CD4-positive, alpha-beta T cell treated with Interleukin-1 beta for 1 hour (primary cell): ENCODE data around the gene CD164L2.
A peak's percentile ranks its signal among the peaks of the same experiment; 100 is the strongest.
"Not testable (repeated sequence)": the region's sequence is repeated elsewhere in the genome, so short reads cannot be mapped to it uniquely, and the experiment has no call there.

ENCODE experiments used
- DNase-seq, 2 donors: peaks; one replicate each; pipeline ENCODE4 v3.0.0-alpha.2; 2020 to 2022

The CD164L2 gene

DNA sequence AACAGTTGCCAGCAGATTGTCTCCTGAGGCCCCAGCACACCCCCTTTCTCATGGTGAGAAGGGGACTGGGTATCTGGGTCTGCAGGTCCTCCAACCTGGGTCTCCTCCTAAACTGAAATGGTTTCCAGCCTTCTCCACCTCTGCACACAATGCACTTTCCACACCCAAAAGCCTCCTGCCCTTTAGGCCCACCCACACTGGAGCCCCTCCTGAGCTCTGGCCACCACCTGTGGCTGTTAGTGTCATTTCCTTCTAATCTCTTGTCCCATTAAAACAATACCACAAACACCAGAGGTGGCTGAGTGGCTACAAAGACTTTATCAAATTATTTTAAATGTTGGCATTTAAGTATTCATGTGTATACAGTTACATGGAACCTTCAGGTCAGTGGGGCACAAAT lies 20.8 kb upstream of the CD164L2 start:
- no peak for DNase-seq

DNA sequence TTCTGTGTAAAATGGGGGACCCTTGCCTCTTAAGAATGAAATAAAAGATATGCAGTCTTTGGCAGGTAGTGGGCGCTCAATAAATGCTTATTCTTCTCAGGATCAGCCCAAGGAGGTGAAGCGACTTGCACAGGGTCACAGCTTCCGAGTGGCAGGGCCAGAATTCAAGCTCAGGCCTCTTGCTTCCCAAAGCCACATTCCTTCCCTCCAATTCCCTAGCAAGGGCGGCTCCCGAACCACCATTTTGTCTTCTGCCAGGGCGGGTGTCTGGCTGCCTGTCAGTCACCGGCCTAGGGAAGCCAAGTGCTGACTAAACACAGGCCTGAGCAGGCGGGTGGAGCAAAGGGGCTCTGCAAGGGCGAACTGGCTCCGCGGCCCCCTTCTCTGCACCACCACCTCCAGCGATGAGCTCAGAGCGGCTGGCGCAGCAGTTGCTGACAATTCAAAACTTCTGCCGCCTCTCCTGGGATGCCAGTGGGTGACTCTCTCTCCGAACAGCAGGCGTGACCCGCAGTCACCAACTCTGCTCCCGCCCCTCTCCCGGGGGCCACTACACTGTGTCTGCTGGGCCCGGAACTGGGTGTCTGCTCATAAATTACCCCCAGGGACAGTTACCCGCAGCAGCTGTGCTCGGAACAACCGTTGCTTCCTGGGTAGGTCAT lies 20.1 kb upstream of the CD164L2 start:
- peak; percentile 32 to 52 for DNase-seq

DNA sequence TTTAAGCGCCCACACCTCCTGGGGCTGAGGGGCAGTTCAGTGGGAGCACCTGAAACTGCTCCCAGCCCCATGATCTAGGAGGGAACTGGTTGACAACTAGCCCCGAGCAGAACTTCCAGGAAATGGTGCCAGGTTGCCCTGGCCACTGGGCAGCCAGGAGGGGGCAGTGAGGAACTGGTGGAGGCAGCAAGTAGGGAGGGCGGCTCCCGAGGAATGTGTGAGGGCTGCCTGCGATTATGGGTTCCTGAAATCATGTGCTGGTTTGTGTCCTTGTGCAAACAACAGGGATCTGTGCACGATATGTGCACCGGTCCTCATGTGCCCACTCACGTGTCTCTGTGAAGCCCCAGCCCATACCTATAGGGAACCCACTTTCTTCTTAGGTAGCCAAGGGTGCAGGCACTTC lies 19.2 kb upstream of the CD164L2 start:
- DNase-seq, result peak; percentile 14 to 43

DNA sequence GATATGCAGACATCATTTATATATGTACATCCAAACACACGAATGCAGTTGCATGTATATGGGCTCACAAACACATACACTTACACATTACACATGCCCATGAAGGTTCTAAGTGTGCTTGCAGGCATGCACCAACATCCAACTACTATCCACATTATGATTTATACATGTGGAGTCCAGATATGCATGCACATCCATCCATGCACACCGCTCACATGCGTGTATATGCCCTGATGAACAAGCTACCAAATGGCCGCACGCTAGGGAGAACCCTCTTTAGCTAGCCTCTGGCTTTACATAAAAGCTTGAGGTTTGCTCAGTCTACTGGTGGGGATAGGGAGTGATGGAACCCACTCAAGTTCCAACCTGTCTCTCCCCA lies 17.8 kb upstream of the CD164L2 start:
- DNase-seq, result no peak

DNA sequence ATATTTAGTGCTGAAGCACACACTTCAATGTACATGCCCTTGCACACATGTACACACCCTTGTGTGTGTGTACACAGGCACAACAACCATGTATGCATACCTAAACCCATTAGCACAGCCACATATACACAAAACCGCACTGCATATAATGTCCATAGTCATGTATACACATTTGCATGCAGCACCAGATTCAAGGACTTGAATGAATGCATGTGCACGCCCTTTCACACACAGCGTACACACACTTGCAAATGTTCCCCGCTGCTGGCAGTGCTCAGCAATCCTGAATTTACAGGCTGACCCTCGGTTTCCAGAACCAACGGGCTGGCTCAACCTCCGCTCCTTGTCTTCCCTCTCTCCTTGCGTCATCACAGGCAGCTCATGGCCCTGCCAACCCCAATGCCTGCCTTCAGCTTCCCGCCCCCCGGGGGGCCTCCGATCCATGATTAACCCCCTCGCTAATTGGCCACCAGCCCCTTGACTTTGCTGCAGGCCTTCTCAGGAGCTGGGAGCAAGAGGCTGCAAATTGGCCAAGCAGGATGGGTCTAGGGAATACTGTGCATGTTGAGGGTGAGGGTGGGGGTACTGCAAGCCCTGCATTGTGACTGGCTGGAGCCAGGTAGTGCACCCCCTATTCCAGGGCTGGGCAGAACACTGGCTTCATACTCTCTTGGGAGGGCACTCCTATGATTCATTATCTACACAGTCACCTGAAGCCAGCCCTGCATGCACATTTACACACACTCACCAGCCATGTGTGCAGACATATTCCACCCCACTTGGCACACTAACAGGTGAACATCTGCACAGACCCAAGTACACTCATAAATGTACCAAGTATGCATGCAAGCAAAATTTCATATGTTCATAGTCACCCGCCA lies 17.2 kb upstream of the CD164L2 start:
- DNase-seq, result no peak

DNA sequence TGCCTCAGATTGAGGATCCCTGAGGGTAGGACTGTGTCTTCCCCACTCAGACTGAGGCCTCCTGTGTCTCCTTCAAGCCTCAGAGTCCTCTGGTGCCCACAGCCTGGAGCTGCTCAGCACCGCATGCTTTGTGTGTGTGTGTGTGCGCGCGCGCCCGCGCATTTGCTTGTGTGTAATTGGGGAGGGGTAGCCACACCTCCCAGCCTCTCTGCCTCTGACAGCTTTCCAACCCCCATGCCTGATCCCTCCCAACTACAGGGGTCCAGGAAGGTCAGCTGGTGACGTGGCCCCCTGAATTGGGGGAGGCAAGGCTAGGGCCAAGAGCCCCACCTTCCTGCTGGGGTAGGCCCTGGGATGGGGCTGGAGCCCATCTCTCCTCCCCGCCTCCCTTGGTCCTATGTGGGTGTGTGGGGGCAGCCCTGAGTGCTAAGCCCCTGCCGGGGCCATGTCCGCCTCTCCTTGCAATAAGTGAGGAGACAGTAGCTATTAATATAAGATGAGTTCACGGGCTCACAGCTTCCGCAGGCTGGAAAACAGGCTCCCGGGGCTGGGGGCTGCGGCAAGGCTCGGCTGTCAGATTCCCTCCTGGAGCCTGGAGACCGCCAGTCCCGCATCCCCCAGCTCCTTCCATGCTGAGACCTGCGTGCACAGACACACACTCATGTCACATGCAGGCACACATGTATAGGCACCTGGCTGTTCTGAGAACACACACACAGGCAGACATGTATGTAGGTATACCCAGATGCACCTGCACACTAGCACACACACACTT lies 16.3 kb upstream of the CD164L2 start:
- DNase-seq, result no peak

DNA sequence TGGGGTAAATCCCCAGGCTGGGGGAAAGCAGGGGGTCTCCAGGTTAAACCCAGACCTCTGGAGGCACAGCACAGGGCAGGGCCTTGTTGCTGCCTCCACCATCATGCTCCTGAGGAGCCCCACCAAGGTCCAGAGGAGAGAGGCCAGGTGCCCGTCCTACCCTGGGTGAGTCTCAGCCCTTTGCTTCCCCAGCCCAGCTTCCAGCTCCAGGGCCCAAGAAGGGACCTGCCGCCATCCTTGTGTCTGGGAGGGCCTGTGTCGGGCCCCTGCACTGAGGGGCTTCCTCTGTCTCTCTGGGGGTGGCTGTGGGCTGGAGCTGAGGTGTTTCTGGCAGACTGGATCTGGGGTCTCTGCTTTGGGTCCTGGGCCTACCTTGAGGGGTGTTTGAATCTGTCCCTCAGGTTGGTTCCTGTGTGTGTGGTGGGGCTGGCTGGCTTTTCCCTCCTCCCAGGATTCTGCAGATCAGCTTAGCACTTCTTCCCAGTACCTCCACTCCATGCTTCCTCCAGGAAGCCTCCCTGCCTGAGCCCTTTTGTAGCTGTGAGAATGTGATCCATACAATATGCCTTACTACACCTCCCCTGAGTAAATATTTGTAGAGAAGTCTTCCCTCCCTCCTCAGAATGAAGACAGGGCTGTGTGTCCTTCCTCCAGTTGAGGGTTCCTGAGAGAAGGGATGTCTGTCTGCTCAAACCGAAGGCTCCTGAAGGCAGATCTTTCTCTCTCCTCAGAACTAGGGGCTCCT lies 15.4 kb upstream of the CD164L2 start:
- no peak for DNase-seq

DNA sequence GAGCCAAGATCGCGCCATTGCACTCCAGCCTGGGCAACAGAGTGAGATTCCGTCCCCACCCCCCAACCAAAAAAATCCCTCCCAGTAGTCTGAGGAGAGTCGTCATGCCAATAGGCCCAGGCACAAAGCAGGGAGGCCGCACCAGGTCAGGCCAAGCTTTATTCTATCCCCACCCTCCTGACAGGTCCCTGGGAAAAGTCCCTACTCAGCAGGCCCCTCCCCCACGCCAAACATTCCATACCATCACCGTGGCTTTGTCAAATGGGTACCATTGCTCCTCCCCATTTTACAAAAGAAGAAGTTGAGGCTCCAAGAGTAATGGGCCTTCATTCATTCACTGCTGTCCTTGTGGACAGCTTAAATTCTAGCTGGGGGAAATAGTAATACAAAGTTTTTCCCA lies 14.6 kb upstream of the CD164L2 start:
- DNase-seq, result no peak

DNA sequence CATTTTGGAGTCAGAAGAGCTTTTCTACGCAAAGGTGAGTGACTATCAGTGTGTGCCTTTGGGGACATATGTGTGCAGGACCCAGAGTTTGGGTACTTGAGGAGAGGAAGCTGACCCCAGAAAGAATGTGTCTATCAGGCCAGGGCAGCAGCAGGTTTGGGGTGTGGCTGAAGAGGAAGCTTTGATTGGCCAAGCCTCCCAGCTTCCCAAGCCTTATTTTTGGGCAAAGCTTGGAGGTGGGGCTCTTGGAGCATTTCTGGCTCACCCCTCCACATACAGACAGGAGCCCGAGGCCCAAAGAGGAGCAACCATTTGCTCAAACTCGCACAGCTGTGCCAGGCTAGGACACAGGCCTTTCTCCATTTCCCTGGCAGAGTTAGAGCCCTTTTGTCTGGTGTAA lies 14.0 kb upstream of the CD164L2 start:
- no peak for DNase-seq

DNA sequence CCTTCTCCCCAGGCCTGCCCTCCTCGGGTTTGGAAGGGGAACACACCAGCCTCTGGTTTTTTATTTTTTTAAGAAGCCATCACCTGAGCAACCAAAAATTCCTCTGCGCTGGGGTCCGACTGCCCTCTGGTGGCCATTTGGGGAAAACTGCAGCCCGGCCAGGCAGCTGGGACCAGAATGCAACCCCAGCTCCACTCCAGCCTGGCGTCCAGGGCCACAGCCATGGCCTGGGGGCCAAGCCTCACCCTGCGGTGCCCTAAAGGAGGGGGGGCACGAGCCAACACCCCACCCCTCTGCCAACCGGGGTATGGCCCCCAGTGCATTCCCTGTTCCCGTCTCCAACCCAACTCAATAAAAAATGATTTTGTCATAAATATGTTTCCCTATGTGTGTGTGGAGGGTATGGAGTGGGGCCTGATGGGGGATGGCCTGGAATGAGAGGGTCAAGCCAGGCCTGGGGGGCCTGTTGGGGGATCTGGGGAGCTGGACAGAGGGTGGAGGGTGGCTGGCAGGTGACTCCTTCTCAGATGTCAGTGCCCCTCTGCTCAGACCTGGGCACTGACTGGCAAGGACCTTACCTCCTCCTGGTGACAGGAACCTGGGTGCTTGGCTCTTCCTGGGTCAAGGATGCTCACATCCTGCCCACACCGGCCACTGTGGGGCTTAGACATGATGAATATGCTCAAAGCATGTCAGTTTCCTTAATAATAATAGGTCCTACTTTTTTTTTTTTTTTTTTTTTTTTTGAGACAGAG lies 12.5 kb upstream of the CD164L2 start:
- DNase-seq, result peak; percentile 83 to 87

DNA sequence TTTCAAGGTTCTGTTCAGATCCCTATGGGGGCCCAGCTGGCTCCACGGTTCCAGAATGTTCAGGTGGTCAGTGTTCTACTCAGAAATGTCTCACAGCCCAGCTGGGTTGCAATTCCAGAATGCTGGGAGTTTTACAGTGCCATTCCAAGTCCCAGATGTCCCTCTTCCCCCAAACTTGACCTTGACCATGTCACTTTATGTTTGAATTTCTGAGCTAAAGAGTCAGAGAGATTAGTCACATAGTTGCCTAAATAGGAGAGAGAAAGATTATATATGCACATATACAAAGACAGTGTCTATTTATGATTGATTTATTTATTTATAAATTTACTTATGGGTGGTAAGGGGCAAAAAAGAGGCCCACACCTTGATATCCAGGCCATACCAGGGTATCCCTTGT lies 11.8 kb upstream of the CD164L2 start:
- no peak for DNase-seq

DNA sequence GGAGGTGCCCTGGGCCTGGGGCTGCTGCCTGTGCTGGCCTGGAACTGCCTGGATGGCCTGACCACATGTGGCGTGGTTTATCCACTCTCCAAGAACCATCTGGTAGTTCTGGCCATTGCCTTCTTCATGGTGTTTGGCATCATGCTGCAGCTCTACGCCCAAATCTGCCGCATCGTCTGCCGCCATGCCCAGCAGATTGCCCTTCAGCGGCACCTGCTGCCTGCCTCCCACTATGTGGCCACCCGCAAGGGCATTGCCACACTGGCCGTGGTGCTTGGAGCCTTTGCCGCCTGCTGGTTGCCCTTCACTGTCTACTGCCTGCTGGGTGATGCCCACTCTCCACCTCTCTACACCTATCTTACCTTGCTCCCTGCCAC lies 11.1 kb upstream of the CD164L2 start:
- DNase-seq, result no peak

DNA sequence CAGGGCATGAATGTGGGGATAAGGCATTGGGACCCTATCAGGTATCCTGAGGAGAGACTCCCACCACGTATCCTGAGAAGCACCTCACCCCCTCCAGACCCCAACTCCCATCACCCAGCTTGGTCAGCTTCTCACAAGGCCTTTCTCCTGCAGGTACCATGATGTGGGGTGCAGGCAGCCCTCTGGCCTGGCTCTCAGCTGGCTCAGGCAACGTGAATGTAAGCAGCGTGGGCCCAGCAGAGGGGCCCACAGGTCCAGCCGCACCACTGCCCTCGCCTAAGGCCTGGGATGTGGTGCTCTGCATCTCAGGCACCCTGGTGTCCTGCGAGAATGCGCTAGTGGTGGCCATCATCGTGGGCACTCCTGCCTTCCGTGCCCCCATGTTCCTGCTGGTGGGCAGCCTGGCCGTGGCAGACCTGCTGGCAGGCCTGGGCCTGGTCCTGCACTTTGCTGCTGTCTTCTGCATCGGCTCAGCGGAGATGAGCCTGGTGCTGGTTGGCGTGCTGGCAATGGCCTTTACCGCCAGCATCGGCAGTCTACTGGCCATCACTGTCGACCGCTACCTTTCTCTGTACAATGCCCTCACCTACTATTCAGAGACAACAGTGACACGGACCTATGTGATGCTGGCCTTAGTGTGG lies 10.6 kb upstream of the CD164L2 start:
- DNase-seq, result no peak

DNA sequence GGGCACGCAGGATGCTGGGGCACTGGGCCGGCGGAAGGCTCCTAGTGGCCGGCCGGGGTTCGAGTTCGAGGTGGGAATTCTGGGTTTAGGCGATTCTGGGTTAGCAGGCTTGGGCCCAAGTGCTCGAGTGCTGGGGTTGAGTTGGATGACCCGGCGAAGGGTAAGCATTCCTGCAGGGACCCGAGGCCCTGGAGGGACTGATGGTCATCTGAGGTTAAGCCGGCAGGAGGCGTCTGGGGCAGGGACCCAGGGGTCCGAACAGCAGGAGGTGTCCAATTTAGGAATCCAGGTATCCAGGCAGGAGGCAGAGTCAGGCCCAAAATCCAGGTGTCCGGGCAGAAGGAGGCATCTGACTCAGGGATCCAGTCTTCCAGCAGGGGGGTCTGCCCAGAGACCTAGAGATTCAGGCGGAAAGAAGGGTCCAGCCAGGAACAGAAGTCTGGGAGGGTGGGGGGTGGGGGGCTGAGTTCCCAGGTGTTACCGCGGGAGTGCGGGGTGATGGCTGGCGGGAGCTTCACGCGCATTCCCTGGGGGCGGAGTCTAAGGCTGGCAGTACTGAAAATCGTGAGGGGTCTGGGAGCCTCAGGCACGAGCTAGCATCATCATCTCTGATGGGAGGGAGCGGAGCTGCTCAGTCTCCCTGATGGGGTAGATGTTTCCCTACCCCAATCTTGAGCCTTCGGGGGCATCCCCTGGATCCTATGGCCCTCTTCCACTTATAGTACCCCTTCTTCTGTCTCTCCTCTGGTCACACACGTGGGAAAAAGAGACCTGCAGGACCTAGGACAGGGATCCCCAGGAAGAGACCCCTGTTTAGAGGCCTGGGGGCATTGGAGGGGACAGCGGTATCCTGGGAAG lies 9.9 kb upstream of the CD164L2 start:
- no peak for DNase-seq

DNA sequence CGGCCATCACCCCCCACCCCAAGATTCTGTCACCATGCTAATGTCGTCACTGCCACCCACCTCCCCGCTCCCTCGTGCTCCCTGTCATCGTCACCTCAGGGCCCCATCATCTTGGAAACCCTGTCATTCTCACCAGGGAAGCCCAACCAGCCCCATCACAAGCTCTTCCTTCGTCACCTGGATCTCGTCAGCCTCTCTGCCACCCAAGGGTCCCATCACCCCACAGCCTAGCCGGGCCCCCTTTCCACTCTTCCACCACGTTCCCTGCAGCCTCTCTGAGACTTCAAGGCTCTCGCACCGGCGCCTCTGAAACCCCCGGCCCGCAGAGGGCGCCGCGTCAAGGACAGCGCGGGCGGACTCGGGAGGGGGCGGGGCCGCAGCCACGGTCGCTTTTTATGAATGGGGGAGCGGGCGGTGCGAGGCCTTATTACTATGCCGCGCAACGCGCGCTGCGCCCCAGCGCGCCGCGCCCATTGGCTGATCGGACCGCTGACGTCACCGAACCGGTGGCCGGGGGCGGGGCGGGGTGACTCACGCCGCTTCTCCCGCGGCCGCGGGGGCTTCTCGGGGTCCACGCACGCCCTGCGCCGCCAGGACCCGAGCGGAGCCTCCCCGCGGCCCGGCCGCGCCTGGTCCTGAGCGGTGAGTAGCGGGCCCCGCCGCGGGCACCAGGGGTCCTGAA lies 9.1 kb upstream of the CD164L2 start, which contains the start of gene GPR3:
Gene GPR3, plus strand, starts transcription at position 527 of the 682 bp plus-strand sequence. CDS start 1,177 bp downstream, outside the sequence.
- peak; percentile 94 for DNase-seq

DNA sequence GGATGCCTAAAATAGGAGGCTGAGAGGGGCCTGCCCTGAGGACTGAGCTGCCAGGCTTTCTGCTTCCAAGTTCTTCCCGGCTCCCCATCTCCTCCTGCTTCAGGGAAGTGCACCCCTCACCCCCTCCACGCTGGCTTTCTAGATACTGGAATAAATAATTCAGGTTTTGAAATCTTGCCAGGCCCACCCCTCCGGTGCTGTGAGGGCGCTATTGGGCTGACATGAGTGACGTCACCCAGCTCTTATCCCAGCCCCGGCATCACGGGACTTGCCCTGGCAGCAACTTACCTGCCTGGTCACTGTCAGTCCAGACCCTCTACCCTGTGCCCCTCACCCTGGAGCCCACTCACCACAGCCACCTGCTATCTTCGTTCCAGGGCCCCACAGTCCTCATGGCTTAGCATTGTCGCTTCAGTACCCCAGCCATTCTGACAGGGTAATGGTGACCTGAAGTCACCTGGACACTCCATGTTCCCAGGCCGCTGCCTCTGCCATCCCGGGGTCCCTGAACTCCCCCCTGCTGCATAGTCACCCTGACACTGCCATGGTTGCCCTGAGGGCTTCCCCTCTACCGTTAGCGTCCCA lies 8.5 kb upstream of the CD164L2 start:
- peak; percentile 46 to 53 for DNase-seq

DNA sequence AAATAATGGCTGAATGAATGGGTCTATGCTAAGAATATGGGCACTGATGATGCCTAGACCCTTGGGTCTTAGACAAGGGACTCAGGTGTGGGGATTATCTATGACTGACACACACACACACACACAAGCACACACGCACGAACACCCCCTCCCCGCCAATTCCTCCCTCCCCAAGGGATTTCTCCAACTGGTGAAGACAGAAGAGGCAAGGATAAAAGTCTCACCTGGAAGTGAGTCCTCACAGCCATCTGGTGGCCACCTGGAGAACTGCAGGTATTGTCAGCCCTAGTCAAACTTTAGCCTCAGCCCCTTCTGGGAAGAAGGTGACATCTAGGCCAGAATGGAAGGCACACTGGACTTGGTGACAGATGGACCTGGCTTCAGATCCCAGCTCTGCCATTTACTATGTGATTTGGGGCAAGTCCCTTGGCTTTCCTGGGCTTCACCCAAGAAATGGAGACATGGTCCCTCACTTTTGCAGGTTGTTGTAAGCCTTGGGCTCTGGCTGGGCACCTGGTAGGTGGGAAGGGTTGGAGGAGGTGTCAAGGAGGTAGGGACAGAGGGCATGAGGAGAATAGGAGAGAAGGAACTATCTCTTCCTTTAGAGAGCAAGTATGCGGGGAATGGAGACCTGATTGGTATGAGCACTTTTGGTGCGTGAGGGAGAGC lies 5.3 kb upstream of the CD164L2 start:
- DNase-seq, result peak; percentile 67 to 77

DNA sequence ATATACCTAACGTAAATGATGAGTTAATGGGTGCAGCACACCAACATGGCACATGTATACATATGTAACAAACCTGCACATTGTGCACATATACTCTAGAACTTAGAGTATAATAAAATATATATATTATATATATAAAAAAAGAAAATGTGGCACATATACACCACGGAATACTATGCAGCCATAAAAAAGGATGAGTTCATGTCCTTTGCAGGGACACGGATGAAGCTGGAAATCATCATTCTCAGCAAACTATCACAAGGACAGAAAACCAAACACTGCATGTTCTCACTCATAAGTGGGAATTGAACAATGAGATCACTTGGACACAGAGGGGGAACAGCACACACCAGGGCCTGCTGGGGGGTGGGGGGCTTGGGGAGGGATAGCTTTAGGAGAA lies 1.7 kb upstream of the CD164L2 start:
- DNase-seq, result not testable (repeated sequence)

DNA sequence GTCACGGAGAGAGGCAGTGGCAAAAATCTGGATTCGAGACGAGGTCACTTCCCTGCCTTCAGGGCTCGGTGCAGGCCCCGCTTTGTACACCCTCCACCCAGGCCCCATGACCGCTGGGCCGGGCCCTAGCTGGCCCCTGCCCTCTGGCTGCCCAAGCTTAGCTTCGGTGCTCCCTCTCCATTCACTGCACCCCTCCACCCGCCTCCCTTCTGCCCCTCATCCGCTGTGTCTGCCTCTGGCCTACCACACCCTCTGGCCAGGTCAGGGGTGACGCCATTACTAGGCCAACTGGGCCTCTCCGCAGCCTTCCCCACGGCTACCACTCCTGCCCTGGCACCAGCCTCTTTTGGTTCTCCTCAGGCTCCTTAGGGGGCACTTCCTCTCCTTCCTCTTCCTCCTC lies 528 bp upstream of the CD164L2 start:
- DNase-seq, result no peak
